ENCODE results near the gene IL1RAPL2. TPM values are rescaled to one million over a fixed set of nuclear protein-coding genes. Genes with fewer than 3 reads are reported as not detected.
"Not testable (repeated sequence)": the region's sequence is repeated elsewhere in the genome, so short reads cannot be mapped to it uniquely, and the experiment has no call there.

Gene IL1RAPL2
- total RNA-seq, 1 donor from 2014 or later = not detected

GRCh38 chrX:104854790-104855340 lies 288.9 kb downstream of the IL1RAPL2 start:
- no peak for TF ChIP-seq CTCF (IDR thresholded peaks at IDR 0.05; ENCODE audit: insufficient read depth, low read length, severe bottlenecking)
- FAIRE-seq (no peak), DNase-seq (ENCODE audit: low read depth) (no peak)
- no peaks in the 10 kb centered on the region for H3K27me3 ChIP-seq (ENCODE audit: control insufficient read depth, insufficient read depth, low read length)
- no peaks in the 10 kb centered on the region for H3K36me3 ChIP-seq (ENCODE audit: control insufficient read depth, insufficient read depth, low read length)
- H3K4me3 ChIP-seq (ENCODE audit: low read depth, low read length) = no peak overlapping the region

- no peaks in the 10 kb centered on the region for H3K36me3 ChIP-seq (ENCODE audit: control insufficient read depth, insufficient read depth, low read length)
- FAIRE-seq (no peak), DNase-seq (ENCODE audit: low read depth) (no peak)
- H3K27me3 ChIP-seq (ENCODE audit: control insufficient read depth, insufficient read depth, low read length) = no peaks in the 10 kb centered on the region
- no peak for TF ChIP-seq CTCF (IDR thresholded peaks at IDR 0.05; ENCODE audit: insufficient read depth, low read length, severe bottlenecking)
- H3K4me3 ChIP-seq (ENCODE audit: low read depth, low read length) = no peak overlapping the region
Measured at GRCh38 chrX:104863466-104863865, 297.5 kb downstream of the IL1RAPL2 start.

GRCh38 chrX:104864296-104864695 lies 298.3 kb downstream of the IL1RAPL2 start:
- no peak for TF ChIP-seq CTCF (IDR thresholded peaks at IDR 0.05; ENCODE audit: insufficient read depth, low read length, severe bottlenecking)
- FAIRE-seq (no peak), DNase-seq (ENCODE audit: low read depth) (no peak)
- Histone ChIP-seq H3K36me3 (ENCODE audit: control insufficient read depth, insufficient read depth, low read length) (no peaks in the 10 kb centered on the region), H3K4me3 (ENCODE audit: low read depth, low read length) (no peak overlapping the region), H3K27me3 (ENCODE audit: control insufficient read depth, insufficient read depth, low read length) (no peaks in the 10 kb centered on the region)

GRCh38 chrX:104877504-104877903 lies 311.5 kb downstream of the IL1RAPL2 start:
- no peaks in the 10 kb centered on the region for H3K27me3 ChIP-seq (ENCODE audit: control insufficient read depth, insufficient read depth, low read length)
- DNase-seq (ENCODE audit: low read depth) = no peak
- no peaks in the 10 kb centered on the region for H3K36me3 ChIP-seq (ENCODE audit: control insufficient read depth, insufficient read depth, low read length)
- no peak for TF ChIP-seq CTCF (IDR thresholded peaks at IDR 0.05; ENCODE audit: insufficient read depth, low read length, severe bottlenecking)
- H3K4me3 ChIP-seq (ENCODE audit: low read depth, low read length) = no peak overlapping the region
- FAIRE-seq = no peak

- Histone ChIP-seq H3K27me3 (ENCODE audit: control insufficient read depth, insufficient read depth, low read length) (no peaks in the 10 kb centered on the region), H3K36me3 (ENCODE audit: control insufficient read depth, insufficient read depth, low read length) (no peaks in the 10 kb centered on the region), H3K4me3 (ENCODE audit: low read depth, low read length) (no peak overlapping the region)
- FAIRE-seq (no peak), DNase-seq (ENCODE audit: low read depth) (no peak)
- TF ChIP-seq CTCF (IDR thresholded peaks at IDR 0.05; ENCODE audit: insufficient read depth, low read length, severe bottlenecking) = no peak
Measured at GRCh38 chrX:104902070-104902469, 336.1 kb downstream of the IL1RAPL2 start.

- not testable (repeated sequence) for H3K36me3 ChIP-seq (ENCODE audit: control insufficient read depth, insufficient read depth, low read length); DNase-seq (ENCODE audit: low read depth); H3K27me3 ChIP-seq (ENCODE audit: control insufficient read depth, insufficient read depth, low read length); FAIRE-seq
- peak overlapping the region; percentile 29 for H3K4me3 ChIP-seq (ENCODE audit: low read depth, low read length)
Measured at GRCh38 chrX:104909694-104910093, 343.7 kb downstream of the IL1RAPL2 start.
